H7 (cell line): ENCODE results near the gene TNIK. TPM values are rescaled to one million over a fixed set of nuclear protein-coding genes. Genes with fewer than 3 reads are reported as not detected.
"Not testable (repeated sequence)": the region's sequence is repeated elsewhere in the genome, so short reads cannot be mapped to it uniquely, and the experiment has no call there.

ENCODE experiments used
- DNase-seq: peaks from one replicate; pipeline ENCODE4 v3.0.0; 2012
- H3K27me3 ChIP-seq: 2 replicates; pipeline ENCODE4 v1.6.0; 2011; ENCODE audit warnings: mild to moderate bottlenecking, low read length; ENCODE audit not compliant: control insufficient read depth, insufficient read depth
- H3K36me3 ChIP-seq: replicated peaks from 2 replicates; pipeline ENCODE4 v1.5.1; 2011; ENCODE audit warnings: low read length; ENCODE audit not compliant: control insufficient read depth, insufficient read depth
- H3K4me3 ChIP-seq: 2 replicates; pipeline ENCODE4 v1.5.1; 2011; ENCODE audit warnings: low read depth, mild to moderate bottlenecking, control low read depth, low read length, moderate library complexity; ENCODE audit not compliant: insufficient read depth
- total RNA-seq: library from RNA; depleted of rRNA; stranded (reverse); fragments of >200 nt; shearing (Covaris generic); gene quantifications from 2 replicates; pipeline ENCODE4 v1.2.3, GENCODE V29; 2014

TNIK gene
- total RNA-seq, 1 experiment from 2014 or later: 16.4 TPM

DNA sequence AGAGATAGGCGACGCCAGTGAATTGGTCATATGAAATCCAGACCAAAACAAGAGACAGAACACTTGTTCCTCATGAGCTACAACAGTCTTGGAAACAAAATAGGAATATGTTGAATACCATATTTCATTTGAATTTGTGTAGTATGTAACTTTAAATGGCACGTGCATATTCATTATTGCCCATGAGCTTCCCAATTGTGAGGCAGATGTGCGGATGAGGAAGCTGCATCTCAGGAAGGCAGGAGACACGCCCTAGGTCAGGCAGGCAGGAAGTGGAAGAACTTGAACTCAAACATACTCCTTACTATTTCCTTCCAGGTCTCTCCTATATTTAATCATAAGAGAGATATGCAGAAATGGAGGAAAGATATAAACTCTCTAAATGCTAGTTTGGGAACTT lies 326.9 kb downstream of the TNIK start:
- no peaks in the 10 kb centered on the region; the same call in 1 of the 2 replicates for H3K36me3 ChIP-seq
- no peak for DNase-seq
- no peaks in the 10 kb centered on the region for H3K27me3 ChIP-seq
- H3K4me3 ChIP-seq: no peak overlapping the region

DNA sequence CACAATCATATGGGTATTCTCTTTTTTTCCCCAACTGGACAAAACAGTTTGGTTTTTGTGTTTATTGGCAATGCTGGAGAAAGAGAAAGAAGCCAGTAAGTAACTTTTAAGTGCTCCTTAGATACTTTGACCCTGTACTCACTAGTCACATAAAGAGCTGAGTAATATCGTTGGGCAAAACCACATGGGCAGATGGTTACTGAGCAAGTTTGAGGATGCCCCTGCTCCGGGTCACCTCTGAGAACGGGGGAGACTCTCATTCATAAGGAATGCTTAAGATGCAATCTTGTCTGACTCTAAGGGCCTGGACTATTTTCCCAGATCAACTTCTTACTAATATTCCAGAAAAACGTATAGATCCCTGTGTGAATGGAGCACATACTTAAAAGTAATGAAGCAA lies 327.3 kb downstream of the TNIK start:
- DNase-seq: no peak
- Histone ChIP-seq H3K4me3 (no peak overlapping the region), H3K27me3 (no peaks in the 10 kb centered on the region), H3K36me3 (no peaks in the 10 kb centered on the region; the same call in 1 of the 2 replicates)

DNA sequence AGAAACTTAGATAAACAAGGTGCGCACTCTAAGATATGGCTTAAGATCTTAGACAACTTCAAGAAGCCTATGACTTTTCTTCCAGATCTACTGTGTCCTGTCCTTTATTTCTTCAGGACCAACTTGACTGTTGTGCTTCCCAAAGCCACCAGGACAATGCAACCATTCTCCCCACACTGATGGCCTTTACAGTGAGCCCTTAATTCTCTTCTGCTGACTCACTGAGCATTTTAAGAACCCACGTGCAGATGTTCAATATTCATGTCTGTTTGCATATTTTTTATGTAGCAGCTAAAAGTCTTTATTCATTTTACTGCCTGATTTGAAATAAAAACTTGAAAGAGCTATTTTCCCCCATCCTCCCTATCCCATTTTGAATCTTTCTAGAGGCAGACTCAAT lies 330.4 kb downstream of the TNIK start:
- Histone ChIP-seq H3K27me3 (no peaks in the 10 kb centered on the region), H3K4me3 (no peak overlapping the region), H3K36me3 (no peaks in the 10 kb centered on the region)
- DNase-seq: no peak

DNA sequence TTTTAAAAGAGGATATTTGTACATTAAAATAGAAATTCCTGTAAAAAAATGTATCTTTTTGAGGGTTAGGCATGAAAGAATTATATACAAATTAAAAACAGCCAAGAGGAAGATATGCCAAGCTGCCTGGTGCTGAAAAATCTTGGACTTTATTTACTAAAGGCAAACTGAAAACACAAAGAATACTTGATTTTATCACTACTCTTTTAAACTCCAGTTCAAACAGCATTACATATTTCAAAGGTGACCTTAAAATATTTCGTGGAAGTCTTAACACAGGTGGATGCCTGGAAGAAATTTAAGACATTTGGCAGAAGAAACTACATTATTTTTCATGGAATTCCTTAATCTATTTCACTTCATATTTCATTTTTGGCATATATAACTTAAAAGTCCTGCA lies 332.6 kb downstream of the TNIK start:
- Histone ChIP-seq H3K27me3 (no peaks in the 10 kb centered on the region), H3K4me3 (no peak overlapping the region), H3K36me3 (no peaks in the 10 kb centered on the region)
- no peak for DNase-seq

DNA sequence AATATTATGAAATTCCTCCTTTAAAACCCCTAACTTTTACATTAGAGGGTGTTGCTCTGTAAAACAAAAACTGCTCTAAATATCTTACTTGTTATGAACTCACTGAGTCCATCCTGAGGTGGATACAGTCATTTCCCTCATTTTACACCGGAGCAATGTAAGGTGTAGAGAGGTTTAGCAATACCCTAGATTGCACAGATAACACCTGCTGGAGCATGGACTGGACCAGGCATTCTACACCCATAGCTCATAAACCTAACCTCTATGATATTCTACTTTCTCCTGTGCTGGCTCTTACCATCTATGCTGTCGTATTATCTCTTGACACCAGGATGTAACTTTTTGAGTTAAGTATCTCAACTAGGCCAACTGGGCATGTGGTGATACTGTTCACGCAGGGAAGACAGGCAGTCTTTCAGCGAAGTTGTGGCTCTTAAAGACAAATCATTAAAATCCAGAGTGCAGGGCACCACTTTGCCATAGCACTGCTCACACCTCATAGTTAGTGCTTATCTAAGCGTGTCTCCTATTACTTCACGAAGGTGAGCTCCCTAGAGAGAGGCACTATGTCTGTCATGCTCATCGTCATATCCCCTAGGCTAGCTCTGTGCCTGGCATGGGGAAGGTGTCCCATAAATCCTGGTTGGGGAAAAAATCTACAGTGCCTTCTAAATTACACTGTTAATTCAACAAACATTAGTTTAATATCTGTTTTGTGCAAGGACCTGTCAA lies 333.6 kb downstream of the TNIK start:
- Histone ChIP-seq H3K4me3 (no peak overlapping the region), H3K27me3 (no peaks in the 10 kb centered on the region), H3K36me3 (no peaks in the 10 kb centered on the region)
- DNase-seq: no peak

DNA sequence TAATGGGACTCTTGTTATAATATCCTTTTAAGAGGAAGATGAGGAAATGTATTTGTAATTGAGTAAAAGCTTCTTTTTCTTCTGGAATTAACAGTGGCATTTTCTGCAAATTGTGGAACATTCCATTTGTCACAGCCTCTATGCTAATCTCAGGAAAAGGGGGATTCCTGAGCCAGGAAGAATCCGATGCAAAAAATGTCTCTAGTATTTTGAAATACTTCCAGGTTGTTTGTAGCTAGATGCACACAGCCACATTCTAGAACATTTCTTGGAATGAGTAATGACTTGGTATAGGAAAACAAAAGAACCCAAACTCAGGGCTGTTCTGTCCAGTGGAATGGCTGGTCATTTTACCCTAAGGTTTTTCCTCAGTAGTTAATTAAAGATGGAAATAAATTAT lies 335.2 kb downstream of the TNIK start:
- no peak overlapping the region for H3K4me3 ChIP-seq
- no peaks in the 10 kb centered on the region for H3K27me3 ChIP-seq
- no peak for DNase-seq
- no peaks in the 10 kb centered on the region for H3K36me3 ChIP-seq

DNA sequence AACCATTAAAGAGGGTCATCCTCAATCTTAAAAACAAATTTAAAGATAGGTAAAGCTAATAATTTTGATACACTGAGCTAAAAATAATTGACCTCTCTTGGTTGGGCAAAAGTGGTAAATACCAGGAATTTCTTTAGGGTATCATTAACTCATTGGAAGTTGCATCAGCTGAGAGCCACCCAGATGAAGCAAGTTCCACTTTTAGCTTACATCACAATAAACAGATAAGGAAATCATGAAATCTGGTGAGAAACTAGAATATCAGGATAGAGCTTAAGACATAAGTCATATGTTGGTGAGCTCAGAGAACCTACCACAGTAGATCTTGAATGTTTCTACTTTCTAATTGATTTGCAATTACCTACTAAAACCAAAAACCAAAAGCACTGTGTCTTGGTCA lies 336.3 kb downstream of the TNIK start:
- no peaks in the 10 kb centered on the region for H3K27me3 ChIP-seq
- no peak overlapping the region for H3K4me3 ChIP-seq
- no peak for DNase-seq
- no peaks in the 10 kb centered on the region for H3K36me3 ChIP-seq

DNA sequence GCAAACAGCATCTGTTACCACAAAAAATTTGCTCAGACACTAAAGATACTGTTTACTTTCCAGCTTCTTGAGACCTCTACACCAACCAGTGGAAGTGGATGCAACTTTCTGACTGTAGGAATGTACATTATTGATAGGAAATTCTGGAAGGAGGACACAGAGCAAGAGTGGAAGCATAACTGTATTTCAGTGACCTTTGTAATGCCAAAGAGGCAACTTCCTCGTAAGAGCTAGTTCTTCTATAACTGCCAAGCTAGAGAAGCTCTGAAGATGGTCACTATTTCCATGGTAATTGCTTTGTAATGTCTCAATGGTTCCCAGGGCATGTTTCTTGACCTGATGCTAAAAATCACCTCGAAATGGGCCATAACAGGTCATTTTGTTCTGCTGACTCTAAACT lies 337.3 kb downstream of the TNIK start:
- DNase-seq: no peak
- H3K4me3 ChIP-seq: no peak overlapping the region

DNA sequence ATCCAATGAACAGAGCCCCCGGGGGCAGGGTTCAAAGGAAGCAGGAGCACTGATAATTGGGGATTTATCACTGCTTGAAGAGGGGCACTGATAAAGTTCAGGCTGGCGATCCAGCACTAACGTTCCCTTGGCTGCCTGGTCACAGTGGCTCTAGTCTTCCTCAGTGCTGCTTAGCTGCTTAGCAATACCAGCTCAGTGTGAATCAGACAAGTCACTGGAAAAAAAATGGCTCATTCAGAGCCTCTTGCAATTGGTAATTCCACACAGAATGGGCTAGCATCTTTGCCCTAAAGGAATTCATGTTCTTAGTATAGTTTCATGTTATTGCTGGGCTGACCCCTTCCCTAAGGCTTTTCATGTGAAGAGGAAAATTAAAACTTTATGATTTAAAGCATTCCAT lies 338.0 kb downstream of the TNIK start:
- Histone ChIP-seq H3K4me3 (no peak overlapping the region), H3K27me3 (no peaks in the 10 kb centered on the region), H3K36me3 (no peaks in the 10 kb centered on the region)
- DNase-seq: no peak

More for the DNA sequence above, 337.3 kb downstream of the TNIK start:
- Histone ChIP-seq H3K36me3 (no peaks in the 10 kb centered on the region), H3K27me3 (no peaks in the 10 kb centered on the region)

DNA sequence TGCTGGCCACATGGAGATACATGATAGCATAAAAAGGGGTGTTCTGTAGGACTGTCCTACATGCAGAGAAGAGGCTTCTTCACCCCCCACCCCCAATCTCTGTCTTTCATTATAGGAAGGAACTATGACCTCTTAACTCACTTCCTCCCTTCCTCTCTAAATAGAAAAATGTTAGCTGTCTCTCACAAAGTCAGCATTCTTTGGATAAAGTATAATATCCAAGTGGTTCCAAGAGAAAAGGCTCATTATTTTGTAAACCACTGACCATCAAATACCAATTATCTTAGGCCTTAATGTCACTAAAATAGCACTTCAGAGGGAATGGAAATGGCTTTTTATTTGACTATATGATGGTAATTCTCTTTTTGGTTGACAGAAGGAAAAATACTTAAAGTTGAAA lies 338.4 kb downstream of the TNIK start:
- Histone ChIP-seq H3K36me3 (no peaks in the 10 kb centered on the region), H3K27me3 (no peaks in the 10 kb centered on the region), H3K4me3 (no peak overlapping the region)
- no peak for DNase-seq

DNA sequence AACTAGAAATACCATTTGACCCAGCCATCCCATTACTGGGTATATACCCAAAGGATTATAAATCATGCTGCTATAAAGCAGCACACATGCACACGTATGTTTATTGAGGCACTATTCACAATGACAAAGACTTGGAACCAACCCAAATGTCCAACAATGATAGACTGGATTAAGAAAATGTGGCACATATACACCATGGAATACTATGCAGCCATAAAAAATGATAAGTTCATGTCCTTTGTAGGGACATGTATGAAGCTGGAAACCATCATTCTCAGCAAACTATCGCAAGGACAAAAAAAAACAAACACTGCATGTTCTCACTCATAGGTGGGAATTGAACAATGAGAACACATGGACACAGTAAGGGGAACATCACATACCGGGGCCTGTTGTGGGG lies 340.8 kb downstream of the TNIK start:
- H3K4me3 ChIP-seq, H3K27me3 ChIP-seq, H3K36me3 ChIP-seq, DNase-seq: not testable (repeated sequence)

DNA sequence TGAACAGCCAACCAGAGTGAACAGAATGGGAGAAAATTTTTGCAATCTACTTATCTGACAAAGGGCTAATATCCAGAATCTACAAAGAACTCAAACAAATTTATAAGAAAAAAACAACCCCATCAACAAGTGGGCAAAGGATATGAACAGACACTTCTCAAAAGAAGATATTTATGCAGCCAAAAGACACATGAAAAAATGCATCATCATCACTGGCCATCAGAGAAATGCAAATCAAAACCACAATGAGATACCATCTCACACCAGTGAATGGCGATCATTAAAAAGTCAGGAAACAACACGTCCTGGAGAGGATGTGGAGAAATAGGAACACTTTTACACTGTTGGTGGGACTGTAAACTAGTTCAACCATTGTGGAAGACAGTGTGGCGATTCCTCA lies 341.2 kb downstream of the TNIK start:
- DNase-seq, H3K27me3 ChIP-seq, H3K4me3 ChIP-seq, H3K36me3 ChIP-seq: not testable (repeated sequence)

DNA sequence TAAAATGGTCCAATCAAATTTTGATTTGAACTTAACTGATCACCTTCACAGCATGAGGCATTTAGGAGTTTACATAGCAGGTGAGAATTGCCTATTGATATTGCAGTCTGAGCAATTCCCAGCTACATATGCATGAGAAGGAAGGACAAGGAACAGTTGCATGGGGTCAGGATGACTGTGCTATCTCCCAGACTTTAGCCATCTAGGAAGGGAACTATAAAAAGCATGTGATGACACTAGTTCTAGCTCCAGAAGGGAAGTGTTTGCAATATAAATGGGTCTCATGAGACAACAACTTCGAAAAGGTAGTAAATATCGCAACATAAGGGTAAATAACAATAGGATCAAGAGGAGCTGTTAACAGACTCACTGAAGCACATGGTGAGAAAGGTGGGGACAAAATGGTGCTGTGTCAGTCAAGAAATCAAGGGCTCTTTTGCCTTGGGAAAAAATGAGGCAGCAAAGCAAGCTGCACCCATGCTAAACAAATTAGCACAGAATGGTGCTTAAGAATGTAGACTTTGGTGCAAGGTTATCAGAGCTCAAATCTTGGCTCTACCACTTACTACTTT lies 343.3 kb downstream of the TNIK start:
- DNase-seq: no peak
- Histone ChIP-seq H3K27me3 (no peaks in the 10 kb centered on the region), H3K4me3 (no peak overlapping the region), H3K36me3 (no peaks in the 10 kb centered on the region)

DNA sequence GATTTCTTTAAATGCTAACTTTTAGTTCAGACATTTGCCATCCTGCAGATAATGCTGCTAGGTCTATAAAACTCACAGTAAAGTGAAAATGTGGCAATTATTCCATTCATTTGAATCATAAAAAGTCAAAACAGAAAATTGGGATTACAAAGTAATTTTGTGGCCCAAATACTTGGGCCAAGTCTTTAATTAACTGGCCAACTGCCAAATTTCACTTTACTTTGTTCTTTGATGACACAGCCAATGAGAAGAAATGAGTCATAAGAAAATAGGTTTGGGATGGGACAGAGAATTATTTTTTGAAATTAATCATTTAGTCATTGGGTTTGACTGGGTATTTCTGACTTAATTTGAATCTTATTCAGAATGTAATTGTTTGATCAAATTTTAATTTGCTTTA lies 343.8 kb downstream of the TNIK start:
- no peak for DNase-seq
- Histone ChIP-seq H3K27me3 (no peaks in the 10 kb centered on the region), H3K4me3 (no peak overlapping the region), H3K36me3 (no peaks in the 10 kb centered on the region)

DNA sequence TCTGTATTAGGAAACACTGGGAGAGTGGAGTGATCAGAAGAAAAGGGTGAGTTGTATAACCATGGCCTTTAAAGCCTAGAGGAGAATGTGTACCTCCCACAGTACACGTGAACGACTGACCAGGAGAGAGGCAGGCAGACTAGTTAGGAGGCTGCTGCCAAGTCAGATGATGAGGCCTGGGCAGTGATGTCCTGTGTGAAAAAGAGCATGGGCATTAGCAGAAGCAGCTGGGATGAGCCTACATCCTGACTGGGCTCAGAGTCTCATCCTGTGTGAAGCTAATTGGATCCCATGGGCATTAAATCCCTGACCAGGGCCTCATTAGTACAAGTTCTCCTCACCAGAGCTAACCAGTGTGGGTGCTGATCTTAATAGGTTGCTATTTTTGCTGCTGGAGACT lies 344.5 kb downstream of the TNIK start:
- no peaks in the 10 kb centered on the region for H3K27me3 ChIP-seq
- H3K36me3 ChIP-seq: no peaks in the 10 kb centered on the region
- DNase-seq: no peak
- H3K4me3 ChIP-seq: no peak overlapping the region

DNA sequence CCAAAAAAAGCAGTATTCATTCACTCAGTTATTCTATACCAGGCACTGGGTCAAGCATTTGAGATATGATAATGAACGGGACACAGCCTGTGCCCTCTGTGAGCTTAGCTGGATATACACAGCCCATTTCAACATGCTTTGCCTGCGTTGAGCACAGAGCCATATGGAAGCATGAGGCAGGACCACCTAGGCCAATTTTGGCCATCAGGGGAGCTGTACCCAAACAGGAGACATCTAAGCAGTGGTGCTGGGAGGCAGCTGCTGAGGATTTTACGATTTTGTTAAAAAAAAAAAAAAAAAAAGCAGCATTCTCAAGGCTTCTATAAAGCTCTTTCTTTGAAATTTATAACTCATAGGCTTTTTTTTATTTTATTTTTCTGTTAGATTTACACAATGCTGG lies 346.5 kb downstream of the TNIK start:
- DNase-seq: peak; percentile 48
- Histone ChIP-seq H3K27me3 (no peaks in the 10 kb centered on the region), H3K4me3 (no peak overlapping the region), H3K36me3 (no peaks in the 10 kb centered on the region)
